GM18909 (cell line): ENCODE results near the gene FAM221A.
"Not testable (repeated sequence)": the region's sequence is repeated elsewhere in the genome, so short reads cannot be mapped to it uniquely, and the experiment has no call there.

Experiments
- ATAC-seq: cut with Tn5 transposase; IDR thresholded peaks from one replicate; pipeline ENCODE4 v1.9.1; 2021; ENCODE audit warnings: mild to moderate bottlenecking; ENCODE audit not compliant: unreplicated experiment, poor library complexity

FAM221A gene

DNA sequence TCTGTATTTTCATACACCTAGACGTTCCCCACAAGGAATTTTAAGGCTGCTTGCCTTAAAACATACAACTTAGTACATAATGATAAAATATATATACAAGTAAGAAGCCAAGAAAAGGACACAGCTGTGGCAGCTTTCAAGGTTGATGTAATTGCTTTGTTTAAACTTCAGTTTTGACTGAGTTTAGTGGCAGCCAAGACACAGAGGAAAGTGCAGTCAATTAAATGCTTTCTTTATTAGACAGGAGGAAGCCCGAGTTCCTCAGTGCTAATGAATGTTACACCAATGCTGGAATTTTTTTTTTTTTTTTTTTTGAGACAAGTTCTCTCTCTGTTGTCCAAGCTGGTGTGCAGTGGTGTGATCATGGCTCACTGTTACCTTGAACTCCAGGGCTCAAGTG, 18.8 kb downstream of the FAM221A start:
- no peak for ATAC-seq

DNA sequence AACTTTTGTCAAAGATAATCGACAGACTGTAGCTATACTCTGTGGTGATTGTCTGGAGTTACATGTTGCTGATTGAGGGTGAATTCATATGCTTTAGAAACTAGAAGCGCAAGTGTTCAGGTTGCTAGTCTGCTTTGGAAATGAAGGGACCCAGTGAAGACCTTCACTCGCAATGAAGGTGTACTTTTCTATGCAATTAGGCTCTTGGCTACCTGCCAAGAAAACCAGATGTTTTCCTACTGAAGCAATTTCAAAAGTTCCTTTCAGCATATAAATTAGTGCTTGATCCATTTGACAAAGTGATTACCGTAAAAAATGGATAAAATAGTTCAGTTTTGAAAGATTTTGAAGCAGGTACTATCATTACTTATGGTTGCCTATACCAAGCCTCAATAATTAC, 20.0 kb downstream of the FAM221A start:
- no peak for ATAC-seq

DNA sequence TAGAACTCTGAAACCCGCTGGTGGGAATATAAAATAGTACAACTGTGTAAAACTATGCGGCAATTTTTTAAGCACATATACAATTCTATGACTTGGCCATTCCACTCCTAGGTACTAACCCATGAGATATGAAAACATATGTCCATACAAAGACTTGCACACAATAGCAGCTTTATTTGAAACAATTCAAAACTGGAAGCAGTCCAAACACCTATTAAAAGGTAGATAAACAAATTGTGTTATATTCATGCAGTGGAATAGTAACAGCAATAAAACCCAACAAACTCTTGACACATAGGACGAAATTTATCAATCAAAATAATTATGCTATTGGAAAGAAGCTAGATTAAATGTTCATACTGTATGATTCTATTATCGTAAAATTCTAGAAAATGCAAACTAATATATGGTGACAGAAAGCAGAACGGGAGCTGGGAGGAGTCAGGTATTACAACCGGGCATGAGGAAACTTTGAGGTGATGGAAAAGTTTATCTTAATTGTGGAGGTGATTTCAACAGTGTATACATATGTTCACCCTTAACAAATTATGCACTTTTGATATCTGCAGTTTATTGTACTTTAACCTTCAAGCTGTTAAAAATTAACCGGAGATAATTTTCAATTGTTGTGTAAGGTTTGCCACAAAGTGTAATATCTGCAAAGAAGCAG, 29.2 kb downstream of the FAM221A start:
- ATAC-seq: no peak

DNA sequence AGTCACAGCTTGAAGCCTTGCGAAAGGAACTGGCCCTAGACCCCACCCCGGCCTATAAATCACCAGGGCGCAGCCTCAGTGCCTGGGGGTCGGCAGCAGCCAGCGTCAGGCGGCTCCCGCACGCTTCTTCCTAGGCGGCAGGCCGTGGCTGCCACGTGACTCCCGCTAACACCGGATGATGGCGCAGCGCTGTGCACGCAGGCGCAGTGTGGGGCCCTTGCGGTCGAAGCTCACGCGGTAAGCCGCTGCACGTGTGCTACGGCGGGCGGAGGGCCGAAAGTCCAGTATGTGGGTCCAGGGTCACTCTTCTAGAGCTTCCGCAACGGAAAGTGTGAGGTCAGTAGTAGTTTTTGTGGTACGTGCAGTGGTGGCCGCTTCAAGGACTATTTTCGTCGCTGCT, 30.0 kb downstream of the FAM221A start, which contains the start of gene STK31:
STK31 (plus strand) TSS at position 220 of the 400 bp plus-strand sequence; CDS start at position 287, 67 bp downstream.
- no peak for ATAC-seq

DNA sequence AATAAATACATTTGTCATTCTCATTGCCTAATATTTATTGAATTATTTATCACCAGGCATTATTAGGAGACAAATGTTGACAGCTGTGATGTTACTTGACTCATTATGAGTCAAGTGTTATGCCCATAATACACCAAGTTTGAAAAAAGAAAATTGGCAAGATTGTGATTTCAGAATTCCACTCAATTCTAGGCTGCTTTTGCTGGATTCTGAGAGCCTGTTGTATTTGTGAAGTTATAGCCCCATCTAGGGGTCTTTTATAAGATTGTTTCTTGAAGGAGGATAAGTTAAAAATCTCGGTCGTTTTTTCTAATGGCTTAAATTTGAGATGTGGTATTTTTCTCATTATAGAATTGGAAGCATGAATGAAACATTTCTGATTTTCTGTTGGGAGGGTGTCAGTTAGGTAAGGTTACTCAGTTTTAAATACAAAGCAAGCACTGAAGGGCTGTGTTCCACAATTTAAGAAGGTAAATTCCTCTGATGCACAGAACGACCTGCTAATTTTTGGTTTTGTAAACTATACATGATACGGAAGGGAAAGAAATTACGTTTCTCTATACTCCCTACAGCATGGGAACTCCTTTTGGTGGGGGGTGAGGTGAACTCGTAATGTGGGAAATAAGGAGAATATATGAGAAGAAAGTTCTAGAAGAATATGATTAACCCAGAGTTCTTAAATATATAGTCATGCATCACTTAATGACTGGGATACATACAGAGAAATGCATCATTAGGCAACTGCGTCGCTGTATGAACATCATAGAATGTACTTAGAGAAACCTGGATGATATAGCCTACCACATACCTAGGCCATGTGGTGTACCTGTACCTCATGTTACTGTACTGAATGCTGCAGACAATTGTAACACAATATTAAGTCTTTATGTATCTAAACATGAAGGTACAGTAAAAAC, 32.6 kb downstream of the FAM221A start:
- no peak for ATAC-seq

DNA sequence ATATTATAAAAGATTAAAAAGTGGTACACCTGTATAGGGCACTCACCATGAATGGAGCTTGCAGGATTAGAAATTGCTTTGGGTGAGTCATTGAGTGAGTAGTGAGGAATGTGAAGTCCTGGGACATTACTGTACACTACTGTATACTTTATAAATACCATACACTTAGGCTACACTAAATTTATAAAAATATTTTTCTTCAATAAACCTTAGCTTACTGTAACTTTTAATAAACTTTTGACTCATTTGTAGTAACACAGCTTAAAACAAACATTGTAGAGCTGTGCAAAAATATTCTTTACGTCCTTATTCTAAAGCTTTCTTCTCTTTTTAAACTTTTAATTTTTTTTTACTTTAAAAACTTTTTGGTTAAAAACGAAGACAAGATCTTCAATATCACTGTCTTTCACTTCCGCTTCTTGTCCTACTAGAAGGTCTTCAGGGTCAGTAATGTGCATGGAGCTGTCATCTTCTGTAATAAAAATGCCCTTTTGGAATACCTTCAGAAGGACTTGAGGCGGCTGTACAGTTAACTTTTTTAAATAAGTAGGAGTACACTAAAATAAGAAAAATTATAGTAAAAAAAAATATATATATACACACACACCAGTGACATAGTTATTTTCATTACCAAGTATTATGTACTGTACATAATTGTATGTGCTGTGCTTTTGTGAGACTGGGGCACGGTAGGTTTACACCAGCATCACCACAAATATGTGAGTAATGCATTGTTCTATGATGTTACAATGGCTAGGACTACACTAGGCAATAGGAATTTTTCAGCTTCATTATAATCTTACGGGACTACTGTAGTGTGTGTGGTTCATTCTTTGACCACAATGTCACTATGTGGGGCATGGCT, 33.5 kb downstream of the FAM221A start:
- no peak for ATAC-seq

DNA sequence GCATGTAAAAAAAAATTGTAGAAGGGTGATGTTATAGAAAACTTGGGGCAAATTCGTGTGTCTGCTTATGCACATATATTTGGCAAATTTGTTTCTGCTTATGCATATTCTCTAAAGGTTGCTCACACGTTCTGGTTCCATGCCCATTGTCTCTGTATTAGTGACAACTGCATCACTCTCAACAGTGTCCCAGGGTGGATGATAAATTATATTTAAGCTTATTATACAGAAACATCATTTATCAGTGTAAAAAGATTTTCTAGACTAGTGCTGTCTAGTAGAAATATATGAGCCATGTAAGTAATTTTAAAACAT, 34.1 kb downstream of the FAM221A start:
- no peak for ATAC-seq

DNA sequence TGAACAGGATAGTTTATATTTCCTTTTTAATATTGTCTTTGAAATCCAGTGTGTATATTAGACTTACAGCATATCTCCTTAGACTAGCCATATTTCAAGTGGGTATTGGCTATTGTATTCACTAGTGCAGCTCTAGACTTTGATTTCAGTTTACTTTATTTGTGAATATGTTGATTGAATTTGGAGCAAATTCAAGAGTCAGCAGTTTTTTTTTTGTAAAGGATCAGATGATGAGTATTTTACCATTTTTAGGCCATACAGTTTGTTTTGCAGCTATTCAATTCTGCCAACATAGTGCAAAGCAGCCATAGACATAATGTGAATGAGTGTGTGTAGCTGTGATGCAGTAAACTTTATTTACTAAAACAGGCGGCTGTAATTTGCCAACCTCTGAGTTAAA, 34.6 kb downstream of the FAM221A start:
- no peak for ATAC-seq

DNA sequence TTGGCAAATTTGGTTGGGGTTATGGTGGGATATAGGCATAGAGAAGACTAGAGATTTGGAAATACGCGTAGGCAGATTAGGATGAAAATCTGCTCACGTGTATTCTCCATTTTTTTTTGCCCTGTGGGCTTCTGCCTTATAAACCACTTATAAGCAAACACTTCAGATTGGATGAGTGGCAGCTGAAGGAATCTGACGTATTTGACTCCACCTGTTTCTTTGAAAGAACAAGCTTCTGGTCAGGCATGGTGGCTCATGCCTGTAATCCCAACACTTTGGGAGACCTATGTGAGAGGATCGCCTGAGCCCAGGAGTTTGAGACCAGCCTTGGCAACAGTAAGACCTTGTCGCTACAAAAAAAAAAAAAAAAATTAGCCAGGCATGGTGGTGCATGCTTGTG, 35.1 kb downstream of the FAM221A start:
- no peak for ATAC-seq

DNA sequence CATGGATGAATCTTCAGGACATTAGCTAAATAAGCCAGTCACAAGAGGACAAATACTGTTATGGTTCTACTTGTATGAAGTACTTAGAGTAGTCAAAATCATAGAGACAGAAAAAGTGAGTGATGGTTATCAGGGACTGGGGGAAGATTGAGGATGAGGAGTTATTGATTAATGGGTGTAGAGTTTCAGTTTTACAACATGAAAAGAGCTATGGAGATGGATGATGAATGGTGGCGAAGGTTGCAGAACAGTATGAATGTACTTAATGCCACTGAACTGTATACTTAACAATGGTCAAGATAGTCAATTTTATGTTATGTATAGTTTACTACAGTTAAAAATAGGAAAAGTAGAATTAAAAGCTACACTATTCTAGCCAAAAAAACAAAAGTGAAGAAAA, 37.8 kb downstream of the FAM221A start:
- no peak for ATAC-seq

DNA sequence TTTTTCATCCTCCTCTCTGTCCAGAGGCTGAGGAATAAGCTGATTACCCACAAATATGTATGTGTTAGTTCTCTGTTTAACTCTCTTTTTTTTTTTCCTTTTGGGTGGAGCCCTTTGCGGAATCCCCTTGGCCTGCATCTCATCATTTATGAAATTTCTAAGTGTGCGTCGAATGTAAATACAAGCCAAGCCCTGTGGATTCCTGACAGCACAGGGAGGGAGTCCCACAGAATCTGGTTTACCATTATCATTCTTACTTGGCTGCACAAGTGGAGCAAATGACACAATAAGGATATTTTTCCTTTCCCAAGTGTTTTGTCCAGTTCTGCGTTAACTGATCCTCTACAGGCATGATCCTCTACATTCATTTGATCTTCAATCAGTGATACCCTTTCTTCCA, 41.5 kb downstream of the FAM221A start:
- ATAC-seq: no peak

DNA sequence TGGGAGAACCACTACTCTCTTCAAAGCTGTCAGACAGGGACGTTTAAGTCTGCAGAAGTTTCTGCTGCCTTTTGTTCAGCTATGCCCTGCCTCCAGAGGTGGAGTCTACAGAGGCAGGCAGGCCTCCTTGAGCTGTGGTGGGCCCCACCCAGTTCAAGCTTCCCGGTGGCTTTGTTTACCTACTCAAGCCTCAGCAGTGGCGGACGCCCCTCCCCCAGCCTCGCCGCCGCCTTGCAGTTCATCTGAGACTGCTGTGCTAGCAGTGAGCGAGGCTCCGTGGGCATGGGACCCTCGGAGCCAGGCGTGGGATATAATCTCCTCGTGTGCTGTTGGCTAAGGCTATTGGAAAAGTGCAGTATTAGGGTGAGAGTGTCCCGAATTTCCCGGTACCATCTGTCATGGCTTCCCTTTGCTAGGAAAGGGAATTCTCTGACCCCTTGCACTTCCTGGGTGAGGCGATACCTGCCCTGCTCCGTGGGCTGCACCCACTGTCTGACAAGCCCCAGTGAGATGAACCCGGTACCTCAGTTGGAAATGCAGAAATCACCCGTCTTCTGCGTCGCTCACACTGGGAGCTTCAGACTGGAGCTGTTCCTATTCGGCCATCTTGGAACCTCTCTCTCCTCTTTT, 42.7 kb downstream of the FAM221A start:
- ATAC-seq: not testable (repeated sequence)

DNA sequence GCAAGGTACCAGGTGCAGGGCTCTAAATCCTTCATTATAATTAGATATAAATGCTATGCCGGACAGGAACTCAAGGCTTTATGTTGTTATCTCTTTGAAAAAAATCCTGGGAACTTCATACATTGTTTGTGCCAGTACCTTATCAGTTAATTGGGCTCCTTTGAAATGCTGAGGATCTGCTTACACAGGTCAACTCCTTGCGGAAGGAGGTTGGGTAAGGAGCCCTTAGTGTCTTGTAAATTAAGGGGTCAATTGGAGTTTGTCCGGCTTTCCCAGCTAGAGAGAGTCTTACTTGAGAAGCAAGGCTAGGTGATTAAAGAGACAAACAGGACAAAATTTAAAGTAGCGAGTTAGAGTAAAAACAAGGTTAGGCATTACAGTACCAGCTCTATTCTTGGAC, 44.1 kb downstream of the FAM221A start:
- ATAC-seq: not testable (repeated sequence)

DNA sequence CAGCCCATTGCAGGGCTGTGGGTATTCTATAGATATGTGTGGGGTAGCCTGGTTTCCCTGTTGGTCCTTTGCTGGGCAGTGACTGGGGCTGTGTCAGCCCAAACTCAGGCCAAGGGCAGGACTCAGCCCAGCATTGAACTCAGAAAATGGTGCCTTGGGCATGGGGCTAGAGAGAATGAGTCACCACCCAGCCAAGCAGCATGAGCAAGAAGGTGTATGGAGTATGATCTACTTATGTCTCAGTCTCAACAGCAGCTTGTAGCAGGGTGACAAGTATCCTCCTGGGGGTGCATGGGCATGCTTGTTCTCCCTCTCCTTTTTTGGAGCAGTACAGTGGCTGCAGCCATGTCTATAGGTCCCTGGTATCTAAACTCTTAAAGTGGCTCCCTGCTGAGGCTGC, 62.1 kb downstream of the FAM221A start:
- no peak for ATAC-seq

DNA sequence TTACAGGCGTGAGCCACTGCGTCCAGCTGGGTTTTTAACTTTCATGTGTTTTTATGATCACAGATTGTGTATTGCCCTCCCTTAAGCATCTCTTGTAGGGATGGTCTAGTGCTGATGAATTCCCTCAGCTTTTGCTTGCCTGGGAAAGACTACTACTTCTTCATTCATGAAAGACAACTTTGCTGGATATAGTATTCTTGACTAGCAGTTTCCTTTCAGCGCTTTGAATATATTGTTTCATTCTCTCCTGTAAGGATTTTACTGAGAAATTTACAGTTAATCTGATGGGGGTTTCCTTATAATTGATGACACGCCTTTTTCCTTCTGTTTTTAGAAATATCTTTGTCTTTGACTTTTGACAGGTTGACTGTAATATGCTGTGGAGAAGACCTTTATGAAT, 63.2 kb downstream of the FAM221A start:
- ATAC-seq: no peak

DNA sequence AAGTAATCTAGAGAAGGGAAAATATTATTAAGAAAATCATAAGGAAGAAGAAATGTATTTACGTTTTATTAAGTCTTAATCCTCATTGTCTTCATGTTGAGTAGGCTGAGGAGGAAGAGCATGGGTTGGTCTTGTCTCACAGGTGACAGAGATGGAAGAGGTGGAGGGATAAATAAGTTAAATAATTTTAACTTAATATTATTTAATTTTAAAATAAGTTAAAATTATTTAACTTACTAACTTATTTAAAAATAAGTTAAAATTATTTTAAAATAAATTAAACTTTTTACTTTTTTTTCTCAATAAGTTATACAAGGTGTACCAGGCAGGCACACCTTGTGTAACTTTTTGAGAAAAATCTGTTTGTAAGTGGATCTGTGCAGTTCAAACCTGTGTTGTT, 66.6 kb downstream of the FAM221A start:
- ATAC-seq: no peak

DNA sequence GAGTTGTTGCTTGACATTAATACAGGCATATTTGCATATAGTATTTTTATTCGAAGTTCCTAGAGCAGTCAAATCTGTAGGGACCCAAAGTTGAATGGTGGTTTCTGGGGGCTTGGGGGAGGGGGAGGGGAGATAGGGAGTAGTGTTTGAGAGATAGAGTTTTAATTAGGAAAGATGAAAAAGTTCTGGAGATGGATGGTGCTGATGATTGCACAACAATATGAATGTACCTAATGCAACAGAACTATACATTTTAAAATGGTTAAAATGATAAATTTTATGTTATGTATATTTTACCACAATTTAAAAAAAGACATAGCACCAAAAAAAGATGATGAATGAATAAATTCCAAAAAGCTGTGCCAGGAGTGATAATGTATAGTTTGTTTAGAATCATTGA, 71.9 kb downstream of the FAM221A start:
- ATAC-seq: no peak
